ENCODE data around the gene RASEF.

DNA sequence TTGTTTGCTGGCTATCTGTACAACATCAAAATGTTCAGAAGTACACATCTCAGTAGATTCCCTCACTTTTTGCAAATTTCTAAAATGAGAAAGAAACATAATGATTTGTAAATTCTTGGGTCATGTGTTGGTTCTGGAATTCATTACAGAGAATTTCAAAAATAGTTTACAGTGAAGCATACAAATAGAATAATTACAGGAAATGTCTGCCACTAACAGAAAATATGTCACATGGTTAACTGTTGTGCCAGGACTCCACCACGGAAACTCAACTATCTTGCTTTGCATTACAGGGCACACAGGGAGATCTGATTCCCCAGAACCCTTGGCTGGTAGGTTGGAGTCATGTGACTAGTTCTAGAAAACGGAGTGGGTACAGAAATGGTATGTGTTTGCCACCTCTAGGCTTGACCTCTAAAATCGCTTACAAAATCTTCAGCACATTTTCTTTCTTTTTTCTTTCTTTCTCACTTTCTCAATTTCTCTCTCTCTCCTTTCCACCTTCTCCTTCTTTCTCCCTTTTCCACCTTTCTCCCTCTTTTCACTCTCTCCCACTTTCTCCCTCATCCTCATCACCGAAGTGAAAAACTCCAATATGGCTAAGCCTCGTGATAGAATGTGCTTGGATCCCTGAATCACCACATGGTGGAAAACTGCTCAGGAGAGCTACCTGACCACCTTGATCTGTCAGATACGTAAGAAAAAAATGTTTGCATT, 32.4 kb downstream of the RASEF start:
- TF ChIP-seq CTCF (IDR thresholded peaks at IDR 0.05; ENCODE audit: low read length) (no peak), EZH2 (optimal IDR thresholded peaks at IDR 0.05; ENCODE audit: low read depth, low read length) (no peak)
